Liver (tissue), 3 donors: Measurements from ENCODE around the gene SLIT3.

ENCODE experiments used
- GABPA ChIP-seq, 2 donors: IDR thresholded peaks in 1 of 2; conservative IDR thresholded peaks in 1 of 2; 2 replicates each; pipeline ENCODE4 v1.6.1; 2016; ENCODE audit warnings: antibody characterized with exemption in 2 of 2, mild to moderate bottlenecking in 1 of 2, moderate library complexity in 1 of 2
- RAD21 ChIP-seq, 2 donors: IDR thresholded peaks; 2 replicates each; pipeline ENCODE4 v1.6.1; 2016; ENCODE audit warnings: antibody characterized with exemption in 2 of 2, mild to moderate bottlenecking in 2 of 2
- YY1 ChIP-seq: IDR thresholded peaks from 2 replicates; pipeline ENCODE4 v1.6.1; 2016; ENCODE audit warnings: antibody characterized with exemption, mild to moderate bottlenecking
- TF ChIP-seq, protein P1 (sequence below): fragments of 150-350 bp; IDR thresholded peaks from 2 replicates; pipeline ENCODE4 v1.5.1; 2017; ENCODE audit warnings: improper control_type of control experiment, low read depth, low read length; ENCODE audit not compliant: missing input control
- donor health status: healthy.
- donor health status: healthy.

DNA sequence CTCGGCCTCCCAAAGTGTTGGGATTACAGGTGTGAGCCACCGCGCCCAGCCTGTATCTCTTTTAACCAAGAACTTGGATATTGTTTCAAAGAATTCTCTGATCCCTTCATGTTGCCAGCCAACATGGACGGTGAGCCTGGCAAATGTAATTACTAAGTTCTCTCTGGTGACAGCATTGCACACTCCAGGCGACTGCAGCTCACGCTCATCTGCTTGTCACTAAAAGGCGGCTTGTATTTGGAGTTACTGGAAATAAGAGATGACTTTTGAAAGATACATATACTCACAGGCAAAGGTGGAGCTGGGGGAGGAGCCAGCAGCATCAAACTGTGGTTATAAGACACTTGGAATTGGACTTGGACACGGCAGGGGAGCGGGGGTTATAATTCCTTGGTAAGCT, 172.3 kb downstream of the SLIT3 start:
- TF ChIP-seq, protein P1, sequence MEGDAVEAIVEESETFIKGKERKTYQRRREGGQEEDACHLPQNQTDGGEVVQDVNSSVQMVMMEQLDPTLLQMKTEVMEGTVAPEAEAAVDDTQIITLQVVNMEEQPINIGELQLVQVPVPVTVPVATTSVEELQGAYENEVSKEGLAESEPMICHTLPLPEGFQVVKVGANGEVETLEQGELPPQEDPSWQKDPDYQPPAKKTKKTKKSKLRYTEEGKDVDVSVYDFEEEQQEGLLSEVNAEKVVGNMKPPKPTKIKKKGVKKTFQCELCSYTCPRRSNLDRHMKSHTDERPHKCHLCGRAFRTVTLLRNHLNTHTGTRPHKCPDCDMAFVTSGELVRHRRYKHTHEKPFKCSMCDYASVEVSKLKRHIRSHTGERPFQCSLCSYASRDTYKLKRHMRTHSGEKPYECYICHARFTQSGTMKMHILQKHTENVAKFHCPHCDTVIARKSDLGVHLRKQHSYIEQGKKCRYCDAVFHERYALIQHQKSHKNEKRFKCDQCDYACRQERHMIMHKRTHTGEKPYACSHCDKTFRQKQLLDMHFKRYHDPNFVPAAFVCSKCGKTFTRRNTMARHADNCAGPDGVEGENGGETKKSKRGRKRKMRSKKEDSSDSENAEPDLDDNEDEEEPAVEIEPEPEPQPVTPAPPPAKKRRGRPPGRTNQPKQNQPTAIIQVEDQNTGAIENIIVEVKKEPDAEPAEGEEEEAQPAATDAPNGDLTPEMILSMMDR, result no peak
- no peak for TF ChIP-seq RAD21 (IDR thresholded peaks at IDR 0.05)
- no peak for TF ChIP-seq YY1
- no peak for TF ChIP-seq GABPA (IDR thresholded peaks at IDR 0.05 in 1 of 2, conservative IDR thresholded peaks at IDR 0.05 in 1 of 2)
